ENCODE measurements around the gene PTPRM. TPM values are rescaled to one million over a fixed set of nuclear protein-coding genes. Genes with fewer than 3 reads are reported as not detected.

Gene PTPRM
- total and polyA plus RNA-seq, 12 donors = 31.7 to 116 (median 61.2) TPM

- intact Hi-C loops (cut with DNase I) = no loop called here
- H3K27ac ChIP-seq = no peak overlapping the region
- WGBS, 4 donors = 77 to 100% (median 95%) methylated on average over 1 of the region's 1 CpG
Observed at GRCh38 chr18:8326763-8327394, 759.8 kb downstream of the PTPRM start.

DNA sequence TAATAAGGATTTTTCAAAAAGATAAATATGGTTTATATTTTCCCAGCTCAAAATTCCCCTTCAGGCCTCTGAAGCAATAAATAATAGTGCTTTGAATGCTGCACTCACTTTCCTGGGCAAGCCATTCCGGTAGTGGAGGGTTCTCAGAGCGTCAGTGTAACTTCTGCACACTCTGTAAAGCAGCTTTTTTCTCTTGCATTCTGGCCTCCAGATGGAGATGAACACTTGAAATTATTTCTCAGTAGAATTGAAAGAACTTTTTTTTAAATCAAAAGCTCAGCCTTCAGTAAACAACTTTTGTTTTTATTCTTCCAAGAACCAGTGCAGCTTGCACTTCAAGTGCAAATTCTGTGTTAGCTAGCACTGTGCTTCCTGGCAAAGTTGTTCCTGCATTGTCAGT lies 761.0 kb downstream of the PTPRM start:
- intact Hi-C loops (cut with DNase I) = no loop called here
- no peak for DNase-seq
- Histone ChIP-seq H3K4me3 (no peak overlapping the region), H3K4me1 (replicated peaks in 1 of 2) (peaks cover 0 to 16% of the 10 kb centered on the region in 2 donors), H3K36me3 (replicated peaks in 1 of 2) (no peaks in the 10 kb centered on the region), H3K27me3 (no peaks in the 10 kb centered on the region), H3K27ac (no peak overlapping the region), H3K9me3 (replicated peaks in 1 of 3) (no peaks in the 10 kb centered on the region)
- no peak for TF ChIP-seq CTCF (IDR thresholded peaks at IDR 0.05)
- TF ChIP-seq POLR2A (IDR thresholded peaks at IDR 0.05) = no peak
- WGBS, 4 donors = 44 to 69% (median 55%) methylated on average over 2 of the region's 2 CpGs

More at GRCh38 chr18:8326763-8327394, 759.8 kb downstream of the PTPRM start:
- Histone ChIP-seq H3K27me3 (no peaks in the 10 kb centered on the region), H3K4me3 (no peak overlapping the region), H3K36me3 (replicated peaks in 1 of 2) (no peaks in the 10 kb centered on the region), H3K4me1 (replicated peaks in 1 of 2) (peaks cover 0 to 16% of the 10 kb centered on the region in 2 donors), H3K9me3 (replicated peaks in 1 of 3) (no peaks in the 10 kb centered on the region)
- no peak for DNase-seq
- no peak for TF ChIP-seq CTCF (IDR thresholded peaks at IDR 0.05)
- no peak for TF ChIP-seq POLR2A (IDR thresholded peaks at IDR 0.05)

- 46 to 63% (median 54%) methylated on average over 5 of the region's 5 CpGs for WGBS, 4 donors
- intact Hi-C loops (cut with DNase I) = no loop called here
- H3K4me3 ChIP-seq = no peak overlapping the region
- H3K9me3 ChIP-seq (replicated peaks in 1 of 3) = no peaks in the 10 kb centered on the region
- DNase-seq = no peak
- no peaks in the 10 kb centered on the region for H3K27me3 ChIP-seq
- TF ChIP-seq CTCF (IDR thresholded peaks at IDR 0.05) (no peak), POLR2A (IDR thresholded peaks at IDR 0.05) (no peak)
- peaks cover 0 to 16% of the 10 kb centered on the region in 2 donors for H3K4me1 ChIP-seq (replicated peaks in 1 of 2)
- H3K27ac ChIP-seq = no peak overlapping the region
- no peaks in the 10 kb centered on the region for H3K36me3 ChIP-seq (replicated peaks in 1 of 2)
Observed at GRCh38 chr18:8329186-8329771, 762.2 kb downstream of the PTPRM start.

DNA sequence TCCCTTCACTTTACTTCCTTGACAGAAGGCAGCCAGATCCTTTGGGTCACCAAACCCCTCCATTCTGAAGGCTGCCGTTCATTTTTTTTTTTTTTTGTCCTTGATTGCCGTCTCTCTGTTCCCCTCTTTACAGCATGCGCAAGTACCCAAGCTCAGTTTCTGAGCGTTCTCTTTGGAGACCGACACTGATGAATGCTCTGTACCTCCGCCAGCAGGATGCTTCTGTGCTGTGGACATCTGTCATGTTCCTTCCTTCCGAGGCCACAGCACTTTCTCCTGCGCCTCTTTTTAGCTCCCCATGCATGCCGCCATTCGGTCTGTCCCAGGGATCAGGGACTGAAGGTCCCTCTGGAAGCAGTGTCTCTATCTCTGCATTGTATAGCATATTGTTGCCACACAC lies 763.5 kb downstream of the PTPRM start:
- H3K36me3 ChIP-seq (replicated peaks in 1 of 2) = no peaks in the 10 kb centered on the region
- no peak for DNase-seq
- 87 to 94% (median 92%) methylated on average over 10 of the region's 10 CpGs for whole genome bisulfite sequencing, 4 donors
- H3K4me3 ChIP-seq = no peak overlapping the region
- intact Hi-C loops (cut with DNase I) = no loop called here
- no peak for TF ChIP-seq CTCF (IDR thresholded peaks at IDR 0.05)
- no peak for TF ChIP-seq POLR2A (IDR thresholded peaks at IDR 0.05)
- no peaks in the 10 kb centered on the region for H3K9me3 ChIP-seq (replicated peaks in 1 of 3)
- H3K4me1 ChIP-seq (replicated peaks in 1 of 2) = peaks cover 0 to 16% of the 10 kb centered on the region in 2 donors
- no peak overlapping the region for H3K27ac ChIP-seq
- H3K27me3 ChIP-seq = no peaks in the 10 kb centered on the region
